Urinary bladder (tissue), 4 donors: ENCODE data around the gene PLEKHA1. TPM values are rescaled to one million over a fixed set of nuclear protein-coding genes. Genes with fewer than 3 reads are reported as not detected.

ENCODE experiments used
- DNase-seq: peaks from one replicate; pipeline ENCODE4 v3.0.0-alpha.2; 2015; ENCODE audit errors: extremely low spot score
- H3K27ac ChIP-seq: one replicate; pipeline ENCODE4 v1.5.1; 2013; ENCODE audit warnings: low read depth, mild to moderate bottlenecking, moderate library complexity
- H3K36me3 ChIP-seq: one replicate; pipeline ENCODE4 v1.6.1; 2013; ENCODE audit warnings: mild to moderate bottlenecking, moderate library complexity; ENCODE audit not compliant: insufficient read depth
- H3K4me1 ChIP-seq: one replicate; pipeline ENCODE4 v1.6.1; 2013; ENCODE audit warnings: mild to moderate bottlenecking, moderate library complexity; ENCODE audit not compliant: insufficient read depth
- H3K4me3 ChIP-seq: one replicate; pipeline ENCODE4 v1.5.1; 2013; ENCODE audit warnings: low read depth, low read length
- WGBS: extraction: QIAGEN DNeasy Blood & Tissue Kit; methylation state at CpG from one replicate; pipeline ENCODE4 v1.1.7; 2013; 5-methylcytosine and 5-hydroxymethylcytosine counted together
- polyA plus RNA-seq: library from polyadenylated mRNA; stranded (reverse); fragments of 200-250 nt; gene quantifications from one replicate; pipeline ENCODE4 v1.2.3, GENCODE V29; 2013
- total RNA-seq: library from RNA; depleted of rRNA; stranded (reverse); fragments of >200 nt; gene quantifications from one replicate; pipeline ENCODE4 v1.2.3, GENCODE V29; 2014
- donor health status: healthy with polysubstance abuse.
- donor health status: healthy.

Gene PLEKHA1
- total and polyA plus RNA-seq, 2 donors, result 20.9 to 59.5 TPM

GRCh38 chr10:122458693-122459092, 84.2 kb downstream of the PLEKHA1 start:
- Histone ChIP-seq H3K4me1 (no peaks in the 10 kb centered on the region), H3K27ac (no peak overlapping the region), H3K4me3 (no peak overlapping the region), H3K36me3 (no peaks in the 10 kb centered on the region)
- 79% methylated on average over 6 of the region's 6 CpGs for WGBS
- no peak for DNase-seq

GRCh38 chr10:122459561-122460273, 85.2 kb downstream of the PLEKHA1 start:
- Histone ChIP-seq H3K4me3 (no peak overlapping the region), H3K36me3 (no peaks in the 10 kb centered on the region), H3K4me1 (no peaks in the 10 kb centered on the region), H3K27ac (no peak overlapping the region)
- WGBS, result 87% methylated on average over 14 of the region's 14 CpGs
- no peak for DNase-seq

GRCh38 chr10:122460891-122461293, 86.4 kb downstream of the PLEKHA1 start:
- under 1% methylated on average over 40 of the region's 40 CpGs for WGBS
- H3K4me1 ChIP-seq, result no peaks in the 10 kb centered on the region

GRCh38 chr10:122461367-122461728, 86.8 kb downstream of the PLEKHA1 start, which contains the start of gene HTRA1:
Gene HTRA1, plus strand, starts transcription at chr10:122461553. Its CDS starts 100 bp downstream, at chr10:122461653.
- H3K4me3 ChIP-seq, result peak within 1 kb of the TSS; percentile 86
- DNase-seq, result no peak
- under 1% methylated on average over 56 of the region's 56 CpGs for WGBS
- no peaks in the 10 kb centered on the region for H3K4me1 ChIP-seq
- H3K36me3 ChIP-seq, result no peaks in the 10 kb centered on the region
- H3K27ac ChIP-seq, result peak within 1 kb of the TSS; percentile 75

More at GRCh38 chr10:122460891-122461293, 86.4 kb downstream of the PLEKHA1 start:
- Histone ChIP-seq H3K36me3 (no peaks in the 10 kb centered on the region), H3K27ac (peak overlapping the region; percentile 75), H3K4me3 (peak overlapping the region; percentile 86)
- DNase-seq, result no peak

- peak overlapping the region; percentile 64 for H3K27ac ChIP-seq
- H3K36me3 ChIP-seq, result no peaks in the 10 kb centered on the region
- under 1% methylated on average over 94 of the region's 95 CpGs for WGBS
- no peak for DNase-seq
- H3K4me3 ChIP-seq, result peak overlapping the region; percentile 86
- H3K4me1 ChIP-seq, result peaks cover 1% of the 10 kb centered on the region
Measured at GRCh38 chr10:122461729-122462532, 87.4 kb downstream of the PLEKHA1 start.

- WGBS, result 12% methylated on average over 47 of the region's 47 CpGs
- peak overlapping the region; percentile 86 for H3K4me3 ChIP-seq
- H3K36me3 ChIP-seq, result no peaks in the 10 kb centered on the region
- H3K4me1 ChIP-seq, result peaks cover 1% of the 10 kb centered on the region
- peak; percentile 17 for DNase-seq
- peak overlapping the region; percentile 64 for H3K27ac ChIP-seq
Measured at GRCh38 chr10:122462533-122463465, 88.3 kb downstream of the PLEKHA1 start.

DNA sequence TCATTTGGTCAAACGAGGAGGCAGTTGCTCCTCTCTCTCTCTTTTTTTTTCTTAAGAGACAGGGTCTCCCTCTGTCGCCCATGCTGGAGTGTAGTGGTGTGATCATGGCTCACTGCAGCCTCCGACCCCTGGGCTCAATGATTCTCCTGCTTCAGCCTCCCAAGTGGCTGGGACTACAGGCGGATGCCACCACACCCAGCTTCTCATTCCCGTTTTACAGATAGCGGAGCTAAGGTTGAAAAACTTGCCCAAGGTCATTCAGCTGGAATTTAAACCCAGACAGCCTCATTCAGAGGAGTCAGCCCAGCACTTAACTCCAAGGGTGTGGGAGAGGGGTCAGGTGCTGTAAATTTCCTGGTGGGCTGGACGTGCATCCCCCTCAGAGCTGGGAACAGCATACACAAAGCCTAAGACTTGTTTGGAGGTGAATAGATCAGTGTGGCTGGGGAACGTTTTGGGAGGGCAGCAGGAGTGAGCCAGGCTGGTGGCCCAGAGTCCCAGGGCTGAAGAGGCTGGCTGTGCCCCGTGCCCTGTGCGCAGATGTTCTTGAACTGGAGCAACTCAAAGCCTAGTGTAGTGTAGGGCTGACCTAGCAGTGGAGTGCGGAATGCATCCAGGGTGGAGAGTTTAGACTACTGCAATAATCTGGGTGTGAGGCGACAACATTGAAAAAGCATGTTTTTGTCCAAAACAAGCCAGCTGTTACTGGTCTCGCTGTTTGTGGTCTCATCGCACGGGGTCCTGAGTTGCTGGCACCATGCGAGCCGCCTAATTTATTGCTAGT, 89.2 kb downstream of the PLEKHA1 start:
- WGBS, result 78% methylated on average over 17 of the region's 17 CpGs
- DNase-seq, result no peak
- Histone ChIP-seq H3K4me3 (peak overlapping the region; percentile 86), H3K4me1 (peaks cover 1% of the 10 kb centered on the region), H3K36me3 (no peaks in the 10 kb centered on the region), H3K27ac (no peak overlapping the region)

GRCh38 chr10:122464250-122464510, 89.7 kb downstream of the PLEKHA1 start:
- H3K4me3 ChIP-seq, result no peak overlapping the region
- no peak overlapping the region for H3K27ac ChIP-seq
- no peaks in the 10 kb centered on the region for H3K36me3 ChIP-seq
- 89% methylated on average over 4 of the region's 4 CpGs for WGBS
- DNase-seq, result no peak
- H3K4me1 ChIP-seq, result peaks cover 1% of the 10 kb centered on the region

DNA sequence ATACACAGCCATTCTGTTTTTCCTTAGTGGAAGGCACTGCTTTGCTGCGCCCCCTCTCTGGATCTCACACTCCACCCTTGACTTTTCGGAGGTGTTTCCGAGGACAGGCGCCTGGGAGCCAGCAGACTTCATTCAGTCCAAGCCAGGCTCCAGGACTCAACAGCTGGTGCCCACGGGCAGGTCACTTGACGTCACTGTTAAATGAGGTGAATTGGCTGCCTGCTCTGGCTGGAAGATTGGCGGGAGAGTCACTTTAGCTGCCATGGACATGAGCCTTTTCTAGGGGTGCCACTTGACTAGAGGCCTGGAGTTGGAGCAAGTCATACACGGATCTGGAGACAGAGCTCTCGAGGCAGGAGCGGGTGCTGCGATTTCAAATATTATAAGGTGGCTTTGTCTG, 90.1 kb downstream of the PLEKHA1 start:
- H3K4me1 ChIP-seq, result peaks cover 3% of the 10 kb centered on the region

DNA sequence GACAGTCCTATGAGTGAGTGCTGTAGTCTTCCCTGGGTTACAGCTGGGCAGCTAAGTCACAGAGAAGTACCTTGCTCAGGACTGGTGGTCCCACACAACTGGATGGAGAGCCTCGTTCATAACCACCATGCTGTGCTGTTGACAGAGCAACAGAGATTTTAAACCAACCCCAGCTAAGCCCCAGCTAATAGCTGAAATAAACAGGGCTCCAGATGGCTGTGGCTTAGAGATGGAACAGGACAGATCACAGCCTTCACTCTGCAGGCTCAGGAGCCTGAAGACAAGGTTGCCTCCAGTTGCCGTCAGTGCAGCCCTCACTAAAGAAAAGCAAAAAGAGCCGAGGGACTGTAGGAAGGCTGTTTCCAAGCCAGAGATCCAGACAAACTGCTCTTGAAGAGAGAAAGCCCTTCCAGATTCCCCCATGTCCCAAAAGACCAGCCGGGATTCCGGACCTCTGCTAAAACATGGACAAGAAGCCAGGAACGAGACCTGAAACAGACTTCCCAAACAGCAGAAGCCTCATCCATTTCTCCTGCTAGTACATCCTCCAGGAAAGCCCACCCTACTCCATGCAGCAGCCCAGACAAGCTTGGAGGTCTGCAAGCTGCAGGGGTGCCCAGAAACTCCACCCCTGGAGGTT, 91.0 kb downstream of the PLEKHA1 start:
- DNase-seq, result no peak
- peaks cover 3% of the 10 kb centered on the region for H3K4me1 ChIP-seq
- H3K4me3 ChIP-seq, result no peak overlapping the region
- H3K36me3 ChIP-seq, result no peaks in the 10 kb centered on the region
- 82% methylated on average over 6 of the region's 6 CpGs for WGBS
- no peak overlapping the region for H3K27ac ChIP-seq

More for the DNA sequence above, 90.1 kb downstream of the PLEKHA1 start:
- H3K36me3 ChIP-seq, result no peaks in the 10 kb centered on the region
- WGBS, result 92% methylated on average over 11 of the region's 11 CpGs
- no peak overlapping the region for H3K27ac ChIP-seq
- DNase-seq, result no peak
- H3K4me3 ChIP-seq, result no peak overlapping the region

GRCh38 chr10:122466951-122467381, 92.5 kb downstream of the PLEKHA1 start:
- Histone ChIP-seq H3K36me3 (no peaks in the 10 kb centered on the region), H3K4me1 (peaks cover 3% of the 10 kb centered on the region), H3K27ac (no peak overlapping the region), H3K4me3 (no peak overlapping the region)
- DNase-seq, result no peak
- 92% methylated on average over 8 of the region's 8 CpGs for WGBS

GRCh38 chr10:122467701-122468100, 93.2 kb downstream of the PLEKHA1 start:
- no peak for DNase-seq
- H3K4me3 ChIP-seq, result no peak overlapping the region
- WGBS, result 96% methylated on average over 6 of the region's 6 CpGs
- no peaks in the 10 kb centered on the region for H3K36me3 ChIP-seq
- peaks cover 3% of the 10 kb centered on the region for H3K4me1 ChIP-seq
- no peak overlapping the region for H3K27ac ChIP-seq
